MM.1S (cell line): Measurements from ENCODE around the gene JAML.

ENCODE experiments used
- CTCF ChIP-seq: fragments of 300-600 bp; sonication (generic); IDR thresholded peaks from 2 replicates; pipeline ENCODE4 v1.5.1; 2016; ENCODE audit warnings: antibody characterized with exemption, low read length, mixed read lengths
- EZH2 ChIP-seq: fragments of 300-600 bp; sonication (generic); optimal IDR thresholded peaks from 2 replicates; pipeline ENCODE3; 2017; ENCODE audit warnings: low read depth, mild to moderate bottlenecking, antibody characterized with exemption, low read length, mixed read lengths
- EZH2phosphoT487 ChIP-seq: fragments of 300-600 bp; sonication (generic); IDR thresholded peaks from 2 replicates; pipeline ENCODE4 v1.6.1; 2018; ENCODE audit warnings: antibody characterized with exemption, low read length

- no peak for TF ChIP-seq EZH2
- peak; percentile 87 for TF ChIP-seq CTCF
- no peak for TF ChIP-seq EZH2phosphoT487
Observed at GRCh38 chr11:118145285-118146227, 79.3 kb downstream of the JAML start.
